ENCODE measurements around the gene ARMH1.
"Not testable (repeated sequence)": the region's sequence is repeated elsewhere in the genome, so short reads cannot be mapped to it uniquely, and the experiment has no call there.

Gene ARMH1

DNA sequence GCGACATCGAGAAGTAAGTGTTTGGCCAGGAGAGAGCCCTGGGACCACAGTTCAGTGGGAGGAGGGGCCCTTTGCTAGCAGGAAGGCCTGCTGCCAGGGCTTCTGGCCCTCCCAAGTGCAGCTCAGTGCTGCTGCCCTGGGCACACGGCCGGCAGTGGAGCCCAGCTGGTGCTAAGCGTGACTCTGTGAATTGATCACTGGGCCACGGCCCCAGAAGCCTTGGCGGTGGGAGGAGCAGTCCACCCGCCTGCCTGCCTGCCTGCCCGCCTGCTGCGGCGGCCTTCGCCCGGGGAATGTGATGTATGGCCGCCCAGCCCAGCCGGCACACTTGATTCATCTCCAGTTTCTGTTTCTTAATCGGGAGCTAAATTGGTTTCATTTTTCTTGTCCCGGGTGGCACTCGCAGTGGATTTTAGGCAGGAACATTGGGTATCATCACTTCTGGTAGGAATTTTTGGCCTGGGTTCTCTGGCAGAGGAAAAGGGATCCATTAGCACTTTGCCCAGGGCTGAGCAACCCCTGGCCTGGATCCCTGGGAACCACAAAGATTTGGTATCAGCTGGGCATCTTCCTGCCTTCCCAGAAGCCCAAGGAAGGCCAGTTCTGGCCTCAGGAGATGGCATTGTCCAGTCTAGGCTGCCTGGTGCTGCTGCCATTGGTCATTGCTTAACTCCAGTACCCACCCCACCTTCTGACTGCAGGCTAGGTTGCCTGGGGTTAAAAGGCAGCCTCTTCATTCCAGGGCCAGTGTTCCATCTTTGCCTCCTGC lies 28.9 kb upstream of the ARMH1 start:
- no peak for DNase-seq

DNA sequence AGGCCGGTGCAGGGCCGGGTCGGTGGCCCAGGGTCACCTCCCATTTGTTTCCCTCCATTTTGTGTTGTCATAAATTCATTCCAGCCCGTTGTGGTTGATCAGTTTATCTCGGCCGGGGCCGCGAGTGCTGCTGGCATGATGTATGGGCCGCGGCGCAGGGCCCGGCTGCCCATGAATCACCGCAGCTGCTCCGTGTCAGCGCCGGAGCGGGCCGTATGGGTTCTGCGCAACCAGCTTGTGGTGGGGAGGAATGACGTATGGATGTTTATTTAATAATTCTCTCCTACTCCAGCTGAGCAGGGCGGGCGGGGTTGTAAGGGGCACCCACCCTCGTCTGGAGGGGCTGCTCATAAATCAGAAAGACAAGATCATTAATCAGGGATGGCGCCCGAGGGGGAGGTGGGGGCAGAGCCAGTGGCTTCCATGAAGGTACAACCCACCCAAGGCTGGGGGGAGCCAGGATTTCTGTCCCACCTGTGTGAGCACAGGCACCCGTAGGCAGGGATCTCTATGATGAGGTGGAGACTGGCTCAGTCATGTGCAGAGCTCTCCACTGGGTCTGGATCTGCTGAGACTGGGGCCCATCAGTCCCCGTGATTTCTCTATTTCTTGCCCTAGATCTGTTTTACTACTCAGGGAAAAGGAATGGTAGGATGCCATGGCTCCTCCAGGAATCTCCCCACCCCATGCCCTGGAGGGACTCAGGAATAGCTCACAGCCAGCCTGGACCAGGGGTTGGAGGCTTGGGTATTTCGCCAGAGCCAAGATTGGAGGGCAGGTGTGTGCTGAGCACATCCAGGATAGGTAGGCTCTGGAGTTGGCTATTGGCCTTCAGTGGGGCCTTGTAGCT lies 28.0 kb upstream of the ARMH1 start:
- DNase-seq, result no peak

DNA sequence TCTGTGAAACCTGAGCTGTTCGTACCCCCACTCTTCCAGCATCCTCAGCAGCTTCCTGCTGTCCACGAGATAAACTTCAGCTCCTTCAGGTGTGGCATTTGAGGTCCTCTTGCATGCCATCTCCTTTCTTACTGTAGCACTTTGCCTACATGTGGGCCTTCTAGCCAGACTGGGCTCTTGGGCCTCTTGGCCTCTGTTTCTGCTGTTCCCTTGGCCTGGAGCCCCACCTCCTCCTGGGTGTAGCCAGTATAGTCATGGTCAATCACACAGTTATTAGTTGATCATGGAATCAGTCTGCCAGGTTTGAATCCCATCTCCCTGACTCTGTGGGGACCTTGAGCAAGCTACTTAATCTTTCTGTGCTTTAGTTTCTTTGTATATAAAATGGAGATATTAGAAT lies 26.6 kb upstream of the ARMH1 start:
- DNase-seq, result no peak

DNA sequence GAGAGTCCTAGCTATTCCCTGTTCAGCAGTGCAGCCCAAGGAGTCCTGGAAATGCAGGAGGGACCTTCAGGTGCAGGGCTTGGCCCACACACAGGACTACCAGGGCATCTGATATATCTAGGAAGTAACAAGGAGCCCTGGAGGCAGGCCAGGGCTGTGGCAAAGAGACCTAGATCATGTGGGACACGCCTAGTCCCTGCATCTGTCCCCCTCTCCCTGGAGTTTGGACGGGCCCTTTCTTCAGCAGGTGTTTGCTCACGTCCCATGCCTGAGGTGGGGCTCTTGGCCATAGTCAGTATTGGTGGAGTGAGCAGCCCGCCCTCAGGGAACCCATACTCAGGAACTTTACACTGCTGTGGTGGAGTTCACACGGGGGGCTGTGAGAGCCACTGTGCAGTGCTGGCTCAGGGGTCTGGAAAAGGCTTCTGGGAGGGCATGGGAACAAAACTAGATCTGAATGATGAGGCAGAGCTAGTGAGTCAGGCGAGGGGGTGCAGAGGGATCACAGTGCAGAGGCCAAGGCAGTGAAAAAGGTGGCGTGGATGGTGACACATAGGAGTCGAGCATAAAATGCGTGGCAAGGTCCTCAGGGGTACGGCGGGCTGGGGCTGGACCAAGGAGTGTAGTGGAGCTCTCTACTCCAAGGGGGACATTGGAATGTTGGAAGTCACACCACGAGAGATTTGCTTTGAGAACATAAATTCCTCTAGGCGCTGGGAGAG lies 25.8 kb upstream of the ARMH1 start:
- DNase-seq, result no peak

DNA sequence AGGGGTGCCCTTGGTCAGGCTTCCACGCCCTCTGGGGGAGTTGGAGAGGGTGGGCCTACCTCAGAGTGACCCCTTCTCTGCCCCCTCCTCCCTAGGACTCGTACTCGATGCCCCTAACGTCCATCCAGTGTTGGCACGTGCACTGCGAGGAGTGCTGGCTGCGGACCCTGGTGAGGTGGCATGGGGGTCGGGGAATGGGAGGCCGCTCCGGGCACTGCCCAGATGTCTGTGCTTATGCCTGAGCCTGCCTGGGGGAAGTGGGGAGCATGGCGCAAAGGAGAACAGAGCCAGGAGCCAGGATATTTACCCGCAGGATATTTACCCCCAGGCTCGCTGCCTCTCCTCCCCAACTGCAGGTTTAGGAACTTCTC lies 24.7 kb upstream of the ARMH1 start:
- no peak for DNase-seq

DNA sequence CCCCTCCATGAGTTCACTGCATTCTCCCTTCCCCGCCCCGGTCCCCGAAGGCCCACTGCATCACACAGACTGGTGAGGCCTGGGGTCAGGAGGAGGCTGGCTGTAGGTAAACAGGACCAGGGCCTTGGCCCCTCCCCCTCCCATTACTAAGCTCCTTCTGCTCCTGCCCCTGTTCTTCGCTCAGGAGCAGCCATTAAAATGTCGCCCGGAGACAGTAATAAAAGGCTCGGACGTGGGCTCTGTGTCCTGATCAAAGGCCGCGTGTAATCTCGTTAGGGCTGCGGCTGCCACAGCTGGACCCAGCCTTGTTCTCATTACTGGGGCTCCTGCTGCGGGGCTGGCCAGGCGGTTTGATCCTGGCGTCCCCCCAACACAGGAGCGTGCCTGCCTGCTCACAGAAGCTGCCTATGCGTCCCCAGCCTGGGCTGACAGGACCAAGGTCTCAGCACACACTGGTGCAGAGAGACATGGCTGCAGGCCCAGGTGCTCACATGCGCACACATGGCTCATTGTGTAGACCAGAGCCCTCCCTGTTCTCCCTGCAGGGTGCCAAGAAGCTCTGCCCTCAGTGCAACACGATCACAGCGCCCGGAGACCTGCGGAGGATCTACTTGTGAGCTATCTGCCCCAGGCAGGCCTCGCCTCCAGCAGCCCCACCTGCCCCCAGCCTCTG lies 24.2 kb upstream of the ARMH1 start:
- no peak for DNase-seq

DNA sequence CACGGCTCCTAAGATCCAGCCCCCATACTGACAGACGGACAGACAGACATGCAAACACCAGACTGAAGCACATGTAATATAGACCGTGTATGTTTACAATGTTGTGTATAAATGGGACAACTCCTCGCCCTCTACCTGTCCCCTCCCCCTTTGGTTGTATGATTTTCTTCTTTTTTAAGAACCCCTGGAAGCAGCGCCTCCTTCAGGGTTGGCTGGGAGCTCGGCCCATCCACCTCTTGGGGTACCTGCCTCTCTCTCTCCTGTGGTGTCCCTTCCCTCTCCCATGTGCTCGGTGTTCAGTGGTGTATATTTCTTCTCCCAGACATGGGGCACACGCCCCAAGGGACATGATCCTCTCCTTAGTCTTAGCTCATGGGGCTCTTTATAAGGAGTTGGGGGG lies 23.4 kb upstream of the ARMH1 start:
- DNase-seq, result no peak

DNA sequence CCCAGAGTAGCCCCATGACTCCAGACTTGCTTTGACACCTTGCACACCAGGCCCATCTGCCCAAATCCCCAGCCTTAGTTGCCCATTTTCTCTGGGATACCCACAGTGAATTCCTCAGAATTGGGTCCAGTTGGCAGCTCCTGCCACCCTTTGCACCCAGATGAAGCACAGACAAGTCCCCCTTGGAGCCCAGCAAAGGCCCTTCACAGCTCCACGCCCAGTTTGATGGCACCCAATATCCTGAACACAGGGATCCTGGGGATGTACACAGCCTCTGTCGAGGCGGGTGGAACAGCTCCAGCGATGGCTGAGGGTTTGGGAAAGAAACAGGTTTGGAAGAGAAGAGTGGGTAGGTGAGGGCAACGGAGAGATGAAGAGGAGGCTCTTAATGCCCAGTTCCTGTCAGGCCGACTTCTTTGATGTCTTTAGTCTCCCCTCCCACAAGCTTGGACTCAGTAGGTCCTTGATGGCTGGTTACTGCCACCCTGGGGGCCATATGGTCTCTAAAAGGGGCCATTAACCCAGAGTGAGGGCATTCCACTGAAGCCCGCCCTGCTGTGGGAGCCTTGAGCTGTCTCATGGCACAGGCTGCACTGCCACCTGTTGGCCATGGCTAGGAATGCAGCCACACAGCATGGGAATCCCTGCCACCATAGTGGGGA lies 21.9 kb upstream of the ARMH1 start:
- DNase-seq, result peak; percentile 77

DNA sequence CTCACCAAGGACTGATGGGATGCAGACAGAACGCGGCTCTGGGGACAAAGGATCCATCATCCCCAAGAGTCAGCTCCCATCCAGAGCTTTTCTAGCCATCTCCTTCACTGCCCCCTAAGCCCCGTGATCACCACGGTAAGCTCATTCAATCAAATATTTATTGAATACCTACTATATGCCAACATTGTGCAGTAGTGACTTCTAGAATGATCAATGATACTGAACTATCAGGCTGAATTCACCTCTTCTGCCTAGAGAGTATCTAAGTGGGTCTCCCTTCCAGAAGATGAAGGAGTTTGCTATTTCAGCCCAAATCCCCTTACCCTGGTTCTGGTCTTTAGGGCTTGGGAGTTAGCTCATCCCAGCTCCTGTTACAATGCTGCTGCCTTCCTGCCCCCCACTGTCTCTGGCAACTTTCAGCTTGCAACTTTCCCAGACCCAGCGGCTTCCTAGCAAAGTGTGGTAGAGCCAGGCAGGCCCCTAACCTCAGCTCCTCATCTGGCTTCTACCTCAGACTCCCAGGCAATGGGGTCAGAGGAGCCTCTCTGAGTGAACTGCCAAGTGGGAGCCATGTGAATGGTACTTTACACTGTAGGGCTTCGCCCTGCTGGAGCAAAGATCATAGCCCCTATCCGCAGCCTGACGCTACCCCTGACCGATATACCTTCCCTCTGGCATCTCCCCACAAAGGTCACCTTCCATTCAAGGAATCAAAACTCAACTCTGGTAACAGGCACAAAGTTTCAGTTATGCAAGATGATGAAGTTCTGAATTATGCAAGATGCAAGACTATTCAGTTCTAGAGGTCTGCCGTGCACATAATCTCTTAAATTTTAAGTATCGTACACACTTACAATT lies 21.2 kb upstream of the ARMH1 start:
- DNase-seq, result no peak

DNA sequence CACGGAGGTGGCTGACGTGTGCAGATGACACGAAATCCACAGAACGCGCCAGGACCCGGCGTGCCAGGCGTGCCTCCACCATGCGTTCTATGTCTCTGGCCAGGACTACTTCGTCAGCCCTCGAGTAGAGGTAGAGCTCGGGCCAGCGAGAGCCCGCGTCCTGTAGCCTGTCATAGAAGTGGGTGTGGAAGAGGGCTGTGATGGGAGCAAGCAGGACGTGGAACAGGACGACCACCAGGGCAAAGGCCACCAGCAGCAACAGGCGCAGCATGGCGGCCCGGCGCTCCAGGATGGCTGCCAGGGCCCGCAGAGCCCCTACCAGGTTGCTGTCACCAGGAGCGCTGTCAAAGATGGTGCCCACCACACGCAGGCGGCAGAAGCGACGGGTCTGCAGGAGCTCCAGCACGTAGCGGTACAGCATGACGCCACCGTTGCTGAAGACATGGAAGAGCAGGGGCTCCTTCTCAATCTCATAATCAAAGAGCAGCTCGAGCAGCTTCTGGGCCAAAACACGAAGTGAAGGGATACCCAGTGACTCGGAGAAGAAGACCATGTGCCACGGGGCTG lies 19.8 kb upstream of the ARMH1 start:
- no peak for DNase-seq

DNA sequence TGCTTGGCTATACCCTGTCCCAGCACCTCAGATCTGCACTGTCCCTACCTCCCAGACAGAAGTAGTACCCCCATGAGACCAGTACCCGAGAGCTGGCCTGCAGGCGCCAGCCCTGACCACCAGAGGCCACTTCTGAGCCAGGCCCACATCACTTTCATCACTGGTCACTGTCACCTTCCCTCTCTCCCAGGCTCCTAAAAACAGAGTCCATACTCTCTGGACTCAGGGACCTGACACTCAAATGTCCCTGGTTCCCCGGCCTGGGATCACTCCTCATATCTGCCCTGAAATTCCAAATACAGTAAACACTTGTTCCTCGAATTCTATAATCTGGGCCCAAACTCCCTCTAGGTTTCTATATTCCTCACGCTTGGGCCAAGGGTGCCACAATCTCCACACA lies 18.9 kb upstream of the ARMH1 start:
- no peak for DNase-seq

DNA sequence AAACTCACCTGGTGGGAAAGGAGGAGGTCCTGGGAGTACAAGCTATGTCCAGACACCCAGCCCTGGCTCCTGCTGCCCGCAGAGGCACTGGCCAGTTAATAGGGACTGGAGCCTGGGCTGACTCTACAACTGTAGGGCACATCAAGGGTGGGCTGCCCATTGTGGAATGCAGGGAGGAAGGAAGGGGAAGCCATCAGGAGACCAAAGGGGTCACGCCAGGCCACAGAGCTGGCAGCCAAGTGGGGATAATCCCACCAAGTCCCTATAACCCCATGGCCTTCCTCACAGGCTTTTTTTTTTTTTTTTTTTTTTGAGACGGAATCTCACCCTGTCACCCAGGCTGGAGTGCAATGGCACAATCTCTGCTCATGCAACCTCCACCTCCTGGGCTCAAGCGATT lies 14.9 kb upstream of the ARMH1 start:
- no peak for DNase-seq

DNA sequence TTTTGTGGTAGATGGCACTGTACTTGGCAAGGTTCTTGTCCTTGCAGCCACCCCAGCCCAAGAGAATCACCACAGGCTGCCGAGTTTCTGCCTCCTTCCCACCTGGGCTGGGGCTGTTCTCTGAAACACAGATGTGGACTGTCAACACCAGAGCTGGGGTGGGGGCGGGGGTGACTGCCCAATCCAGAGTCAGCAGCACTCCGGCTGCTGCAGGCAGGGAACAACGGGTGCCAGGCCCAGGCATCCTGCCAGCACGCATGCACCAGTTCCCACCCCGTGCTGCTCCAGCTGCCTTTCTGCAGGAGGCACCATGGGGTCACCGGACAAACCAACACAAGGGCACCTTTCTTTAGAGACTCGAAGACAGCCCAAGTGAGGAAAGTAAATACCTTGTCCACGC lies 14.3 kb upstream of the ARMH1 start:
- DNase-seq, result no peak

DNA sequence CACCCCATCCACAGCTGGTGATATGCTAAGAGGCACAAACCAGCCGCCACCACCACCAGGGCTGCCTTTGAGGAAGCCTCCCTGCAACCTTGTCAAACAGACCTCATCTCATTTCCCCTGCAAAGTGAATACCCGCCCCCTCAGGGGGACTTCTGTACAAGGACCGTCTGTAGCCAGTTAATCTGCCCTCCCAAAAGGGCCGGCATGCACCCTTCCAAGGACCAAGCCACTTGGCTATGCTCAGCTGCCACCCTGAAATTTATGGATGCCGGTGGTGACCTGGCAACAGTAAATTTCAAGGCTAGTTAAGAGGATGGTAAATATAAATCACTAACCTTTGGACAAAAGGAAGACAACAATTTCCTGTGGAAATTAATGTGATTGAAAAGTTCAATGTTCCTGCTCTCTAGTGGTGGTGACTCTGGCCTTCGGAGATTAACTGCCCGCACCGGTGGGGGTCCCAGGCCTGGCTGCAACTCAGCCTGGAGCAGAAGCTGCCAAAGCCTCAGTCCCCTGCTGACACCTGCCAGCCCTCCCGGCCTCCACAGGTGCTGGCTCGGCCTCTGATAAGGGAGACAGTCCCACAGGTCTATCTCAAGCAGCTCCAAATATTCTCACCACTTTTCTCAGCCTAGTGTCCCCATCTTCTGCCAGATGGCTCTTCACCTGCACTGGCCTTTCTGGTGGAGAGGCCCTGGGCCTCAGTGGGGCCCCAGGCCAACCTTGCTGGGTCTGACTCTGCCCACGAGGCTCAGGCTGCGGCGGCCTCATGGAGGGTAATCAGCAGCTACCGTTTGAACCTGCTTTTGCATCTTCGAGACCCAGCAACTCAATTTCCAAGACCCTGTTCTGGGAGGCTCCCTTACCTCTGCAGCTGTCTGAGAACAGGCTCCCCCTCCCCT lies 12.5 kb upstream of the ARMH1 start:
- DNase-seq, result no peak

DNA sequence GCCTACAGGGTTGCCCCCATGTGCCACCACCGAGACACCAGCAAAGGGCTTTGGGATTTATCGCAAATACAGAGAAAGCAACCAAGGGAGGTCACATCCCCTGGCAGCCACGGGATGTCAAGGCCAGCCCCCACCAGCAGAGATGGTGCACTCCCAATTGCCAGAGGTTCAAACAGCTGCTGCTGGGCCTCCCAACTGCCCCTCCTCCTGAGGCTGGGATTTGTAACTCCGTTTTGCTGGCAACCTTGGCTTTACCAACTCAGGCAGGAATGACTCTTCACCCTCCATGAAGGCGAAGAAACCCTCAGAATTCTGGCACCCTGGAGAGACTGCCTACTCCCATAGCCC lies 11.9 kb upstream of the ARMH1 start:
- DNase-seq, result no peak

DNA sequence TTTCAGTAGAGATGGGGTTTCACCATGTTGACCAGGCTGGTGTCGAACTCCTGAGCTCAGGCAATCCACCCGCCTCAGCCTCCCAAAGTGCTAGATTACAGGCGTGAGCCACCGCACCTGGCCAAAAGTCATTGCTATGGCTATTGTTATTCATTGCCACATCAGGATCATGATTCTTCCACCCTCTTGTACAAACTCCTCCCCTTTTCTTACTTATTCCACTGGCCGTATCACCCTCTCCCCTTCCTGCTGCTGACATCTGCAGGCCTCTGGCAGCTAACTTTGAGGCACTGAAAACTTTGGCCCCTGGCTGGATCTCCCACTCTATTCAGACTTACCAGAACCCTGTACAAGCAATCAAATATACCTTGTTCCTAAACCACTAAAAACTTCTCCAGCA lies 11.1 kb upstream of the ARMH1 start:
- DNase-seq, result no peak

DNA sequence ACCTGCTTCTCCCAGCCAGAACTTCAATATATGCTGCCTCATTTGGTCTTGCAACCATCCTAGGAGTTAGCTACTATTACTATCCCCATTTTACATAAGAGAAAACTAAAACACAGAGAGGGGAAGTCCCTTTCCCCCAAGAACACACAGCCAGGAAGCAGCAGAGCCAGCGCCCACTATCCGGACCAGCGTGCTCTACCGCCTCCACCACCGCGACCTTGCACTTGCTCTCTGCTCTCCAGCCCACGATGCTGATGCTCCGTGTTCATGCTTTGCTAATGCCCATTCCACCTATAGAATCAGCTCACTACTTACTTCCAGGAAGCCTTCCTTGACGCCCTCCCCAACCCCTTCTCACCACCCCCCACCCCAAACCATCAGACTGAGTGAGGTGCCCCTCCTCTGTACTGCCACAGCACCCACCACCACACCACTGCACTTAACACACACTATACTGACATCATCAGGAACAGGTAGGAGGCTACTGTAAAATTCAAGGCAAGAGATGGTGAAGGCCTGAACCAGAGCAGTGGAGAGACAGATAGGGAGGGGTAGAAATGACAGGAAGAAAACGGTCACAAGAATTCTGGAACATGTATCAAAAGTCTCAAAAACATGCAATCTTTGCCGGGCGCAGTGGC lies 9.7 kb upstream of the ARMH1 start:
- DNase-seq, result no peak

DNA sequence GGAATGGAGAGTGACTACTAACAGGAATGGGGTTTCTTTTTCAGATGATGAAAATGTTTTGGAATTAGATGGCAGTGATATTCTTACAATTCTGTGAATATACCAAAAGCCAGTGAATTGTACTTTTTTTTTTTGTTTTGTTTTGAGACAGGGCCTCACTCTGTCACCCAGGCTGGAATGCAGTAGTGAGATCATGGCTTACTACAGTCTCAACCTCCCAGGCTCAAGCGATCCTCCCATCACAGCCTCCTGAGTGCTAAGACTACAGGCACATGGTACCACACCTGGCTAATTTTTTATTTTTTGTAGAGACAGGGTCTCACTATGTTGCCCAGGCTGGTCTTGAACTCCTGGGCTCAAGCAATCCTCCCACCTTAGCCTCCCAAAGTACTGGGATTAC lies 7.8 kb upstream of the ARMH1 start:
- DNase-seq, result not testable (repeated sequence)

DNA sequence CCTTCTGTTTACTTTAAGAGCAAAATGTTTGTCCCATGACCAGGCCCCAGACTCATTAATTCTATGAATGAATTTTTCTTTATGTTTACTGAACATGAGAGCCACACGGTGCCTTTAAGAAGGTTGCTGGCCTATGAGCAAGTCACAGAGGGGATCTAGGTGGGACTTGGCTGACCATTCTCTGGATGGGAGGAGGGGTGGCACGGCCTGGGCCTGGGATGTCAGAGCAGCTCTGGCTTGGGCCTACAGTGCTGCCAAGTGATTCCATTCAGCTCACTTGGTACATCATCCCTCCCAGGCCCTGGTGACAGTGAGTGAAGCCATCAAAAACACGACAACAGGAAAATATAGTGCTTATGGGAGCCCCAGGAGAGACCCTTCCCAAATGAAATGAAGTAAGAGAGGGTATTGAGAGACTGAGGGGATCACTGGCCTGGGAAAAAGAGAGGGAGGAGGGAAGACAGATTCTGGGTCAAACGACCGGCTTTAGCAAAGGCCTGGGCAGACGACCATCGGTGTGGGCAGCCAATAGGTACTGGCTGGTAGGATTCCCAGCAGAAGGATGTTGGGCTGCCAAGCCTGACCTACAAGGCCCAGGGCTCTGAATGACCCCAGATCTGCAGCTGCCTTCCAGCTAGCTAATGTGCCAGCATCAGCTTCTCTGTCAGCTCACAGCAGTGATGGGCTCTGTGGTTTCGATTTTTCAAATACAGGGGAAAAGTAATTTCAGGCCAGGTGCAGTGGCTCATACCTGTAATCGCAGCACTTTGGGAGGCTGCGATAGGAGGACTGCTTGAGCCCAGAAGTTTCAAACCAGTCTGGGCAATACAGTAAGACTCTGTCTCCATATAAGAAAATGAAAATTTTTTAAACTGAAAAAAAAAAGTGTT lies 3.5 kb upstream of the ARMH1 start:
- no peak for DNase-seq

Measured in CD4-positive, alpha-beta T cell treated with Interleukin-10 for 1 hour (primary cell).